Activated T-cell treated with anti-CD3 and anti-CD28 coated beads for 24 hours (primary cell): ENCODE data around the gene PAK4.
"Not testable (repeated sequence)": the region's sequence is repeated elsewhere in the genome, so short reads cannot be mapped to it uniquely, and the experiment has no call there.

Experiments
- DNase-seq: peaks from one replicate; pipeline ENCODE4 v3.0.0-alpha.2; 2020; ENCODE audit warnings: low read depth

PAK4 gene

GRCh38 chr19:39125554-39126311, at the start of gene PAK4:
TSS of gene PAK4 (plus strand) at chr19:39125786. CDS start at chr19:39169554, 43,768 bp downstream.
- DNase-seq = peak; percentile 97

- no peak for DNase-seq
These were observed 48.3 kb upstream of the PAK4 start for GRCh38 chr19:39077323-39077722.

- DNase-seq = no peak
These were observed 47.0 kb upstream of the PAK4 start for GRCh38 chr19:39078436-39079200.

- DNase-seq = no peak
These were observed 45.2 kb upstream of the PAK4 start for GRCh38 chr19:39080431-39080830.

- no peak for DNase-seq
These were observed 43.4 kb upstream of the PAK4 start for GRCh38 chr19:39082167-39082566.

GRCh38 chr19:39082745-39083598, 42.6 kb upstream of the PAK4 start:
- DNase-seq = no peak

- no peak for DNase-seq
These were observed 42.0 kb upstream of the PAK4 start for GRCh38 chr19:39083599-39083982.

- DNase-seq = no peak
These were observed 41.4 kb upstream of the PAK4 start, which contains the start of gene ACP7 for GRCh38 chr19:39083983-39084731. TSS of gene ACP7 (plus strand) at chr19:39084368. CDS start at chr19:39085270, 902 bp downstream.

- DNase-seq = no peak
These were observed 40.9 kb upstream of the PAK4 start for GRCh38 chr19:39084732-39085080.

GRCh38 chr19:39085392-39085791, 40.2 kb upstream of the PAK4 start:
- no peak for DNase-seq

GRCh38 chr19:39086386-39086785, 39.2 kb upstream of the PAK4 start:
- no peak for DNase-seq

GRCh38 chr19:39087907-39088686, 37.5 kb upstream of the PAK4 start:
- no peak for DNase-seq

GRCh38 chr19:39090016-39090415, 35.6 kb upstream of the PAK4 start:
- not testable (repeated sequence) for DNase-seq

GRCh38 chr19:39090881-39091280, 34.7 kb upstream of the PAK4 start:
- no peak for DNase-seq

GRCh38 chr19:39095799-39096540, 29.6 kb upstream of the PAK4 start:
- not testable (repeated sequence) for DNase-seq

- no peak for DNase-seq
These were observed 28.3 kb upstream of the PAK4 start for GRCh38 chr19:39097299-39097698.

- DNase-seq = no peak
These were observed 27.9 kb upstream of the PAK4 start for GRCh38 chr19:39097721-39098120.

- no peak for DNase-seq
These were observed 27.0 kb upstream of the PAK4 start for GRCh38 chr19:39098365-39099269.

- DNase-seq = no peak
These were observed 26.2 kb upstream of the PAK4 start for GRCh38 chr19:39099341-39099740.
